ENCODE results near the gene PNPLA7.

GRCh38 chr9:137524981-137525317 is 25.3 kb downstream of the PNPLA7 start:
- TF ChIP-seq POLR2A (IDR thresholded peaks at IDR 0.05; ENCODE audit: control extremely low read depth in 1 of 2, low read depth in 2 of 2, low read length in 2 of 2) (no peak), CTCF (IDR thresholded peaks at IDR 0.05; ENCODE audit: control extremely low read depth in 1 of 3, insufficient read depth in 1 of 3, low read depth in 1 of 3, low read length in 3 of 3) (no peak), RFX5 (IDR thresholded peaks at IDR 0.05; ENCODE audit: borderline replicate concordance, low read depth, low read length) (no peak), BRCA1 (IDR thresholded peaks at IDR 0.05; ENCODE audit: low read depth, low read length) (no peak), USF2 (IDR thresholded peaks at IDR 0.05; ENCODE audit: low read length) (no peak), CBX8 (IDR thresholded peaks at IDR 0.05; ENCODE audit: borderline replicate concordance, low read depth, low read length) (no peak), HDAC6 (IDR thresholded peaks at IDR 0.05; ENCODE audit: low read depth, low read length) (no peak), POLR2AphosphoS5 (IDR thresholded peaks at IDR 0.05; ENCODE audit: low read depth, low read length) (no peak)

Data from H1 (cell line).